GM19463 (cell line): ENCODE measurements around the gene RETREG2.

Experiments used
- ATAC-seq: cut with Tn5 transposase; IDR thresholded peaks from one replicate; pipeline ENCODE4 v1.9.1; 2021; ENCODE audit warnings: mild to moderate bottlenecking, moderate library complexity; ENCODE audit not compliant: unreplicated experiment

The RETREG2 gene

GRCh38 chr2:219168932-219169331 lies 9.1 kb upstream of the RETREG2 start:
- ATAC-seq = no peak

GRCh38 chr2:219169930-219170654 lies 8.0 kb upstream of the RETREG2 start, which contains the start of gene SLC23A3:
Gene SLC23A3 (minus strand): TSS chr2:219170029. CDS start chr2:219169984, 45 bp downstream.
- ATAC-seq = no peak

GRCh38 chr2:219171231-219171651 lies 6.8 kb upstream of the RETREG2 start:
- ATAC-seq = no peak

- ATAC-seq = no peak
Measured at GRCh38 chr2:219172231-219173154, 5.6 kb upstream of the RETREG2 start.

GRCh38 chr2:219173176-219173575 lies 4.9 kb upstream of the RETREG2 start:
- no peak for ATAC-seq

GRCh38 chr2:219174146-219174545 lies 3.9 kb upstream of the RETREG2 start:
- no peak for ATAC-seq

- ATAC-seq = no peak
Measured at GRCh38 chr2:219174801-219175200, 3.3 kb upstream of the RETREG2 start.

DNA sequence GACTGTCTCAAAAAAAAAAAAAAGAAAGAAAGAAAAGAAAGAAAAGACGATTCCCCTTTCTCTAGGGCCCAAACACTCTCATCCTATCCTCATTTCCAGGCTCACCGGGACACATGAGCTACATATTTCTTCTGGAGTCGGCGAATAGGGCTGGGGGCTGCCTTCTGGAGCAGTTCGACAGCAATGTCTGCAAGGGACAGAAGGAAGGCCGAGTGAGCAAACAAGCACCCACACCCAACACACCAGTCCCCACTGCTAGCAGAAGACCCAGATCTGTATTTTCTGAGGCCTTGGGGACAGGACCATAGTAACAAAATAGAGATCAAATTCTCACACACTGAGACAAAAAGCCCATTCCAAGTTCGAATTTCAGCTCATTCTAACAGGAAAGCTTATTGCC lies 2.6 kb upstream of the RETREG2 start:
- no peak for ATAC-seq

DNA sequence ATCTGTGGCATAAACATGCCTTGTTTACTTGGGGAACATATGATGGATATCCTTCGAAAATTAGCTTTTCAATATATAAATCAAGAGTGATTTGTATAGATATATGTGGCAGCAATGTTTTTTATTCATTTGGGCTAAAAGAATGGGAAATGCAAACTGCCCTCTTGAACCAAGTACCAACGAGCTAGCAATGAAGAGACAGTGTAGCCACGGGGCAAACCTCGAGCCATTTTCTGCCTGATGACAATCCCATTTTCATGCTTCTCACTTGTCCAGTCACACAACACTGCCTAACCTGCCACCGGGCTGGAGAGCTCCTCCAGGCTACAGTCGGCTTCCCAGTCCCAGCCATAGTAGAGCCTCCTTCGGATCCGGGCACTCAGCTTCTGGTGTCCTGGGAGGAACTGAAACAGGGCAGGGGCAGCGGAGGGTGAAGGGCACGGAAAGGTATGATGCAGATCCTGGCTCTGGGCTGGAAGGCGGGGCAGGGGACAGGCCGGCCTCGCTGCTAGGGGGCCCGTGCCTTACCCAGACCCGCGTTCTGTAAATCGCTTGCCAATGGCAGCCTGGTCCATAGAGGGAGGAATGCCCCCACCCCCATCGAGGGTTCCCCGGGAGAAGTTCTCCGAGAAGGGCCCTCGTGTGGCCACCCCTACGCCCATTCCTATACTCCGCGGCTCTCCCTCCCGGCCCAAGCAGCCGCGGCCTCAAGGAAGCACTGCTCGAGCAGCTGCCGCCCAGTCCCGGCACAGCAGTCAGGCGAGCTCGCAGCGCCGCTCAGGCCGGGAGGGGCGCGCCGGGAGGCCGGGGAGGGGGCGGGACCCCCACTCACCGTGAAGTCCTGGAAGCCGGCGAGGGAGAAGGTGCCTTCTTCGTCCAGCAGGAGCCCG lies 1.9 kb upstream of the RETREG2 start:
- ATAC-seq = peak; percentile 34

GRCh38 chr2:219176818-219177551 lies 1.1 kb upstream of the RETREG2 start, which contains the start of gene CNPPD1:
Gene CNPPD1 (minus strand): TSS chr2:219176925. CDS start chr2:219176828, 97 bp downstream.
- ATAC-seq = peak; percentile 74

DNA sequence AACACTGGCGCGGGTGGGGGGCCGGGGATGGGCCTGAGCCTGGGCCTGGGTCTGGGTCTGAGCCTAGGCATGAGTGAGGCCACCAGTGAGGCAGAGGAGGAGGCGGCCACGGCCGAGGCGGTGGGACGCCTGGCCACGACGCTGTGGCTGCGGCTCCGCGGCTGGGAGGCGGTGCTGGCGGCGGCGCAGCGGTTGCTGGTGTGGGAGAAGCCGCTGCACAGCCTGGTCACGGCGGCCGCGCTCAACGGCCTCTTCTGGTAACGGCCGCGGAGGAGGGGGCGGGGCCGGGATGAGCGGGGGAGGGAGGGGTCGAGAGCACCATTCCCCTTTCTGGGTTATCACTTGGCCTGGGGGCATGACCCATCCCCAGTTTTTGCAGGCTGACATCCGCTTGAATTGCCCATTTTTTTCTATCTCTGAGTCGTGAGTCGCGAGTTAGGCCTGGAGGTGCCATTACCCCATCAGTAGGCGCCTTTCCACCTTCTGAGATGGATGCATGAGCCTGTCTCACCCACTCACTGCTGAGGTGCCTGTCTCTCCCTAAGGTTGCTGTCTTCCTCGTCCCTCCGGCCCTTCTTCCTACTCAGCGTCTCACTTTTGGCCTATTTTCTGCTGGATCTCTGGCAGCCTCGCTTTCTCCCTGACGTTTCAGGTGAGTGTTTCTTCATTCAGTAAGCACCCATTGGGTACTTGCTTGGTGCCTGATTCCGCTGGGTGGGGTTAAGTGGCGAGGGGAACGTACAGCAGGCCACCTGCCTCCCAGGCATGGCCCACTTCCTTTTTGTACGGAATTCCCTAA lies 501 bp downstream of the RETREG2 start:
- peak; percentile 8 for ATAC-seq

DNA sequence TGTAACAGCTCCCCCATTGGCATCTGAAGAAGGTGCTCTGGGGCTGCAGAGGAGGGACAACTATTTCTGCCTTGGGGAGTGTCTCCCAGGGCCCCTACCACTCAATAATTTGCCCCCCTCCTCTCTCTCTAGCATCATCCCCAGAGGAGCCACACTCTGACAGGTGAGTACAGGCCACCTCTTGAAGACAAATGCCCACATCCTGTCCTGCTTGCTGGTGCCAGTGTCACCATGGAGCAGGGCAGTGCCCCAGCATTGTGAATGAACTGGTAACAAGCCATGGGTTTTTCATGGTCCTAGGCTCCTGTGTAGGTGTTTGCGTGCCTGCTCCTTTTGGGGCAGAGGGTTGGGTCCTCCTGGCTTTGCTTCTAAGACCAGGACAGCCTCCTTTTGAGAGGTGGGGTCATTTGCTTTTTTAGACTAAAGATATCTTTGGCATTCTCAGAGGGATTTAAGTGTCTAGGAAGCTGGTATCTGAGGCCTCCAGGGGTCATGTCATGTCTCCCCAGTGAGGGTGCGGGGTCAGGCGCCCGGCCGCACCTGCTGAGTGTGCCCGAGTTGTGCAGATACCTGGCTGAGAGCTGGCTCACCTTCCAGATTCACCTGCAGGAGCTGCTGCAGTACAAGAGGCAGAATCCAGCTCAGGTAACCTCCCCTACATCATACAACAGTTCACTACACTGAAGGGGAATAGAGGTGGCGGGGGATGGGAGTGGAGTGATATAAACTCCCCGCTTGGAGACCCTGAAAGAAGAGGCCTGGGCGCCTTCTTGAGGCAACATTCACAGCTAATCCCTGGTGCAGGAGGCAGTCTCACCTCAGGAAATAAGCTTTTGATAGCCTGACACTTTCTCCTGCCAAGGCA lies 1.8 kb downstream of the RETREG2 start:
- no peak for ATAC-seq

DNA sequence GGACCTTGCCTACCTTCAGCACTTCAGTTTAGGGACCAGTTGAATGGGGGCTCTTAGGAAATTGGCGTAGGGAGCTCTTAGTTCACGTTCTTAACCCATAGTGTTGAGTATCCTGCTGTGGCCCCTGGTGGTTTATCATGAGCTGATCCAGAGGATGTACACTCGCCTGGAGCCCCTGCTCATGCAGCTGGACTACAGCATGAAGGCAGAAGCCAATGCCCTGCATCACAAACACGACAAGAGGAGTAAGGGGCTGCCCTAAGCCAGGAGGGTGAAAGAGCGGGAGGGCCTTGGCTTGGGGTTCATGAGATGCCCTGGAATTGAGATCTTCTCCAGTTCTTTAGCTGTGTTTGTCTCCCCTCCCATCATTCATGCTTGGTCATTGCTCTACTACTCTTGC lies 2.9 kb downstream of the RETREG2 start:
- ATAC-seq = no peak

- ATAC-seq = no peak
Measured at GRCh38 chr2:219181531-219181930, 3.5 kb downstream of the RETREG2 start.

DNA sequence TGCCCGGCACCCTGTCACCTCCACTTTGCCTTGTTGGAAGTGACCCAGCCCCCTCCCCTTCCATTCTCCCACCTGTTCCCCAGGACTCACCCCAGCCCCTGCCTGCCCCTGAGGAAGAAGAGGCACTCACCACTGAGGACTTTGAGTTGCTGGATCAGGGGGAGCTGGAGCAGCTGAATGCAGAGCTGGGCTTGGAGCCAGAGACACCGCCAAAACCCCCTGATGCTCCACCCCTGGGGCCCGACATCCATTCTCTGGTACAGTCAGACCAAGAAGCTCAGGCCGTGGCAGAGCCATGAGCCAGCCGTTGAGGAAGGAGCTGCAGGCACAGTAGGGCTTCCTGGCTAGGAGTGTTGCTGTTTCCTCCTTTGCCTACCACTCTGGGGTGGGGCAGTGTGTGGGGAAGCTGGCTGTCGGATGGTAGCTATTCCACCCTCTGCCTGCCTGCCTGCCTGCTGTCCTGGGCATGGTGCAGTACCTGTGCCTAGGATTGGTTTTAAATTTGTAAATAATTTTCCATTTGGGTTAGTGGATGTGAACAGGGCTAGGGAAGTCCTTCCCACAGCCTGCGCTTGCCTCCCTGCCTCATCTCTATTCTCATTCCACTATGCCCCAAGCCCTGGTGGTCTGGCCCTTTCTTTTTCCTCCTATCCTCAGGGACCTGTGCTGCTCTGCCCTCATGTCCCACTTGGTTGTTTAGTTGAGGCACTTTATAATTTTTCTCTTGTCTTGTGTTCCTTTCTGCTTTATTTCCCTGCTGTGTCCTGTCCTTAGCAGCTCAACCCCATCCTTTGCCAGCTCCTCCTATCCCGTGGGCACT lies 4.5 kb downstream of the RETREG2 start:
- ATAC-seq = no peak

GRCh38 chr2:219183151-219183772 lies 5.2 kb downstream of the RETREG2 start:
- ATAC-seq = no peak

DNA sequence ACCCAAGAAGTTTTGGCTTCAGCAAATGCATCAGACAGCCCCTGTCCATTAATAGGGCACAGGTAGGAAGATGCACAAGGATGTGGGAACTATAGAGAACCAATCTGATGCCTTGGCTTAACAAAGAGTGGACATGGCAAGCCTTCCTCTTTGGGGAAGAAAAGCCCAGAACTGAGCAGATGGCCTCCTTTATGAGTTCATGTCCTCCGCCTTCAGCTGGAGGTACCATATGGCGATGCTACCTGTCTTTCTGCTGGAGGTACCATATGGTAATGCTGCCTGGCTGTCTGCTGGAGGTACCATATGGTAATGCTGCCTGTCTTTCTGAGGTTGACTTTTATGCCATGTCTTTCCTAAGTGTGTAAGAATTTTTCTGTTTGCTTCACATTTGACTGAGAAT lies 6.0 kb downstream of the RETREG2 start:
- ATAC-seq = no peak
